Neutrophil (primary cell): Measurements from ENCODE around the gene FRA10AC1.

Source experiments
- H3K27ac ChIP-seq: fragments of 200-600 bp; sonication (generic); 2 replicates; pipeline ENCODE4 v1.5.1; 2016; ENCODE audit warnings: mild to moderate bottlenecking, moderate library complexity
- H3K27me3 ChIP-seq: fragments of 200-600 bp; sonication (generic); 2 replicates; pipeline ENCODE4 v1.6.0; 2016; ENCODE audit warnings: mild to moderate bottlenecking
- H3K36me3 ChIP-seq: fragments of 200-600 bp; sonication (generic); 2 replicates; pipeline ENCODE4 v1.5.1; 2017
- H3K4me1 ChIP-seq, 2 experiments: fragments of 200-600 bp in 1 of 2; sonication (generic) in 1 of 2; 1 replicate in 1 of 2; 2 replicates in 1 of 2; pipeline versions ENCODE4 v1.5.1 to v1.6.1; 2013 to 2016; ENCODE audit warnings: low read depth in 1 of 2, low read length in 1 of 2, mild to moderate bottlenecking in 1 of 2, moderate library complexity in 1 of 2; ENCODE audit not compliant: control insufficient read depth in 1 of 2, insufficient read depth in 1 of 2
- H3K4me3 ChIP-seq, 2 experiments: fragments of 200-600 bp in 1 of 2; sonication (generic) in 1 of 2; 1 replicate in 1 of 2; 2 replicates in 1 of 2; pipeline ENCODE4 v1.5.1; 2013 to 2016; ENCODE audit warnings: low read depth in 1 of 2, low read length in 1 of 2, mild to moderate bottlenecking in 1 of 2, moderate library complexity in 1 of 2
- H3K9me3 ChIP-seq: fragments of 200-600 bp; sonication (generic); 2 replicates; pipeline ENCODE4 v1.5.1; 2016
- CTCF ChIP-seq: fragments of 200-600 bp; sonication (generic); IDR thresholded peaks from 2 replicates; pipeline ENCODE4 v1.5.1; 2016; ENCODE audit warnings: antibody characterized with exemption

Gene FRA10AC1

GRCh38 chr10:93687737-93688136, 14.7 kb downstream of the FRA10AC1 start:
- Histone ChIP-seq H3K4me1 (no peaks in the 10 kb centered on the region), H3K36me3 (peaks cover 35% of the 10 kb centered on the region), H3K9me3 (no peaks in the 10 kb centered on the region), H3K4me3 (no peak overlapping the region), H3K27me3 (no peaks in the 10 kb centered on the region), H3K27ac (no peak overlapping the region)
- TF ChIP-seq CTCF = no peak

- no peaks in the 10 kb centered on the region for H3K4me1 ChIP-seq
- TF ChIP-seq CTCF = no peak
- no peaks in the 10 kb centered on the region for H3K9me3 ChIP-seq
- H3K4me3 ChIP-seq = no peak overlapping the region
- H3K27ac ChIP-seq = no peak overlapping the region
- no peaks in the 10 kb centered on the region for H3K27me3 ChIP-seq
- H3K36me3 ChIP-seq = peaks cover 46% of the 10 kb centered on the region
Observed at GRCh38 chr10:93680412-93681047, 21.9 kb downstream of the FRA10AC1 start.

- no peaks in the 10 kb centered on the region for H3K9me3 ChIP-seq
- no peak overlapping the region for H3K4me3 ChIP-seq
- H3K36me3 ChIP-seq = peaks cover 60% of the 10 kb centered on the region
- H3K4me1 ChIP-seq = no peaks in the 10 kb centered on the region
- no peak overlapping the region for H3K27ac ChIP-seq
- no peaks in the 10 kb centered on the region for H3K27me3 ChIP-seq
- no peak for TF ChIP-seq CTCF
Observed at GRCh38 chr10:93678805-93679587, 23.4 kb downstream of the FRA10AC1 start.

GRCh38 chr10:93678386-93678785, 24.0 kb downstream of the FRA10AC1 start:
- no peak overlapping the region for H3K4me3 ChIP-seq
- H3K4me1 ChIP-seq = no peaks in the 10 kb centered on the region
- no peak for TF ChIP-seq CTCF
- H3K27ac ChIP-seq = no peak overlapping the region
- no peaks in the 10 kb centered on the region for H3K27me3 ChIP-seq
- H3K9me3 ChIP-seq = no peaks in the 10 kb centered on the region
- peaks cover 60% of the 10 kb centered on the region for H3K36me3 ChIP-seq

- Histone ChIP-seq H3K27me3 (no peaks in the 10 kb centered on the region), H3K27ac (no peak overlapping the region), H3K4me3 (no peak overlapping the region), H3K9me3 (no peaks in the 10 kb centered on the region), H3K36me3 (peaks cover 73% of the 10 kb centered on the region), H3K4me1 (no peaks in the 10 kb centered on the region)
- TF ChIP-seq CTCF = no peak
Observed at GRCh38 chr10:93673791-93674190, 28.6 kb downstream of the FRA10AC1 start.
